HG03135 (cell line): ENCODE data around the gene PSEN1.

Source experiments
- ATAC-seq: cut with Tn5 transposase; IDR thresholded peaks from one replicate; pipeline ENCODE4 v1.9.1; 2021; ENCODE audit warnings: mild to moderate bottlenecking, moderate library complexity; ENCODE audit not compliant: unreplicated experiment

The PSEN1 gene

GRCh38 chr14:73250781-73251500, 114.6 kb downstream of the PSEN1 start:
- ATAC-seq, result no peak

- ATAC-seq, result no peak
These were observed 115.4 kb downstream of the PSEN1 start for GRCh38 chr14:73251516-73252215.

GRCh38 chr14:73252491-73253322, 116.4 kb downstream of the PSEN1 start:
- no peak for ATAC-seq

- no peak for ATAC-seq
These were observed 117.0 kb downstream of the PSEN1 start for GRCh38 chr14:73253323-73253610.

GRCh38 chr14:73253721-73254120, 117.4 kb downstream of the PSEN1 start:
- no peak for ATAC-seq

GRCh38 chr14:73254247-73255004, 118.1 kb downstream of the PSEN1 start:
- ATAC-seq, result no peak

GRCh38 chr14:73255005-73255400, 118.7 kb downstream of the PSEN1 start:
- ATAC-seq, result no peak

GRCh38 chr14:73255693-73256225, 119.5 kb downstream of the PSEN1 start:
- ATAC-seq, result no peak

GRCh38 chr14:73258076-73258475, 121.8 kb downstream of the PSEN1 start:
- no peak for ATAC-seq

- no peak for ATAC-seq
These were observed 122.7 kb downstream of the PSEN1 start for GRCh38 chr14:73258845-73259611.

- no peak for ATAC-seq
These were observed 123.5 kb downstream of the PSEN1 start for GRCh38 chr14:73259837-73260236.

GRCh38 chr14:73260574-73260973, 124.3 kb downstream of the PSEN1 start:
- ATAC-seq, result no peak

GRCh38 chr14:73261075-73261474, 124.8 kb downstream of the PSEN1 start:
- ATAC-seq, result no peak

- ATAC-seq, result no peak
These were observed 125.5 kb downstream of the PSEN1 start for GRCh38 chr14:73261520-73262426.

GRCh38 chr14:73262427-73263183, 126.3 kb downstream of the PSEN1 start:
- no peak for ATAC-seq

- no peak for ATAC-seq
These were observed 127.3 kb downstream of the PSEN1 start for GRCh38 chr14:73263606-73264005.

GRCh38 chr14:73264080-73264884, 128.0 kb downstream of the PSEN1 start:
- ATAC-seq, result no peak
